Measurements from ENCODE around the gene PVRIG. TPM values are rescaled to one million over a fixed set of nuclear protein-coding genes. Genes with fewer than 3 reads are reported as not detected.
"Not testable (repeated sequence)": the region's sequence is repeated elsewhere in the genome, so short reads cannot be mapped to it uniquely, and the experiment has no call there.

PVRIG gene
- total RNA-seq, 1 donor from 2014 or later: not detected

GRCh38 chr7:100195222-100195621 lies 24.5 kb upstream of the PVRIG start:
- Mint-ChIP-seq H3K9me3 (no peaks in the 10 kb centered on the region), H3K27ac (ENCODE audit: unreplicated experiment) (no peak overlapping the region), H3K4me3 (no peak overlapping the region), H3K4me1 (peaks cover 12% of the 10 kb centered on the region), H3K27me3 (ENCODE audit: low read depth) (peaks cover 2% of the 10 kb centered on the region), H3K36me3 (ENCODE audit: low read depth) (no peaks in the 10 kb centered on the region)
- no peak for TF ChIP-seq CTCF (conservative IDR thresholded peaks at IDR 0.05)
- DNase-seq (ENCODE audit: low read depth, low spot score): no peak

- not testable (repeated sequence) for H3K27me3 Mint-ChIP-seq (ENCODE audit: low read depth); H3K27ac Mint-ChIP-seq (ENCODE audit: unreplicated experiment); DNase-seq (ENCODE audit: low read depth, low spot score); H3K36me3 Mint-ChIP-seq (ENCODE audit: low read depth); H3K4me3 Mint-ChIP-seq; H3K9me3 Mint-ChIP-seq
- H3K4me1 Mint-ChIP-seq: peaks cover 17% of the 10 kb centered on the region
These were observed 23.8 kb upstream of the PVRIG start for GRCh38 chr7:100195901-100196322.

DNA sequence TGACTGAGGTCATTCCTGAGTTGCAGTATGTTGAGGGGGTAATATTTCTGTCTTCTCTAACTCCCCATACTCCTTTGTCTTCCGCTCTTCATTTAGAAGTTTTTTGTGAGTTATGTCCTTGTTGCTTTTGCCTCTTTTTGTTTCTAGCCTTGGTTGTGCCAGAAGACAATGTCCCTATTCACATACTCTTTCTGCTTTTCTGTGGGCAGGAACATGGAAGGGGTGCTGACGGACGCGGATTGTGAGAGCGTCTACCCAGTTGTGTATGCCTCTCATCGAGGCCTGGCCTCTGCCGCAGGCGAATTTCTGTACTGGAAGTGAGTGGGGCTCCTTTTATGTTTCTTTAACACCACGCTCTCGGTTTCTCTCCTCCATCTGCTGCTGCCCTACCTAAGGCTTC lies 21.5 kb upstream of the PVRIG start:
- Mint-ChIP-seq H3K4me3 (no peak overlapping the region), H3K36me3 (ENCODE audit: low read depth) (no peaks in the 10 kb centered on the region), H3K9me3 (no peaks in the 10 kb centered on the region), H3K27ac (ENCODE audit: unreplicated experiment) (no peak overlapping the region), H3K27me3 (ENCODE audit: low read depth) (peaks cover 7% of the 10 kb centered on the region), H3K4me1 (peaks cover 23% of the 10 kb centered on the region)
- no peak for DNase-seq (ENCODE audit: low read depth, low spot score)
- TF ChIP-seq CTCF (conservative IDR thresholded peaks at IDR 0.05): no peak

DNA sequence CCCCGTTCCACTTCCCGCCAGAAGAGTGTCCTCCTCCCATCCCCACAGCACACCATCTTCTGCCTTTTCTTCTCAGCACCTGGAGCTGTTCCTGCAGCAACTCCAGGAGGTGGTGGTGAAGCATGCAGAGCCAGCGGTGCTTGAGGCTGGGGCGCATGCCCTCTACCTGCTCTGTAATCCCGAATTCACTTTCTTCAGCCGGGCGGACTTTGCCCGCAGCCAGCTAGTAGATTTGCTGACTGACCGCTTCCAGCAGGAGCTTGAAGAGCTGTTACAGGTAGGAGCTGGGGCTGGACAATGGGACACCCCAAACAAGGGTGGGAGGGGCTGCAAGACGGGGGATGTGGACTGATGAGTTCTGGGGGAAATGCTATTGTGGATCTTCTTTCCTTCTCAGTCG lies 19.1 kb upstream of the PVRIG start:
- Mint-ChIP-seq H3K36me3 (ENCODE audit: low read depth) (no peaks in the 10 kb centered on the region), H3K4me3 (no peak overlapping the region), H3K9me3 (no peaks in the 10 kb centered on the region), H3K27ac (ENCODE audit: unreplicated experiment) (no peak overlapping the region), H3K4me1 (peaks cover 23% of the 10 kb centered on the region), H3K27me3 (ENCODE audit: low read depth) (peaks cover 7% of the 10 kb centered on the region)
- DNase-seq (ENCODE audit: low read depth, low spot score): no peak
- TF ChIP-seq CTCF (conservative IDR thresholded peaks at IDR 0.05): no peak

- Mint-ChIP-seq H3K9me3 (no peaks in the 10 kb centered on the region), H3K4me1 (peaks cover 20% of the 10 kb centered on the region), H3K36me3 (ENCODE audit: low read depth) (no peaks in the 10 kb centered on the region), H3K27ac (ENCODE audit: unreplicated experiment) (no peak overlapping the region), H3K27me3 (ENCODE audit: low read depth) (peaks cover 7% of the 10 kb centered on the region), H3K4me3 (no peak overlapping the region)
- TF ChIP-seq CTCF (conservative IDR thresholded peaks at IDR 0.05): no peak
- no peak for DNase-seq (ENCODE audit: low read depth, low spot score)
These were observed 15.3 kb upstream of the PVRIG start for GRCh38 chr7:100204454-100204853.

DNA sequence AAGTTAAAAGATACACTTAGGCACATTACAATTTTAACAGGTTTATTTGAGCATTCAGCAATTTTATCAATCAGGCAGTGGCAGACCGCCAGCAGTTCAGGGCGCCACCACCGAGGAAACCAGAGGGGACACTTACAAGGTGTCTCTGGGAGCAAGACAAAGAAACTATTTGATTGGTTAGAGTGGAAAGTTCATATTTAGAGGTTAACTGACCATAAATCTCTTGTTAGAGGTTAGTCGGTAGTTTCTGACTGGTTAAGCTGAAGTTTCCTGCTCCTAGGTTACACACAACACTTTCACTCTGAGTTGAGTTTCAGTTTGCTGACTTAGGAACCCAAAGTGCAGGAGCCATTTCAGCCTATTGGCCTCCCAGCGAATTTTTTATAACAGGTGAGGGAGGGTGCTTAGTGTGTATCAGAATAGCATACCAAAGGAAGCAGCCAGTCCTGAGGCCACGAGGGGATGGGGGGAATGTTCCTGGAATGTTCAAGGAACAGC lies 10.8 kb upstream of the PVRIG start:
- no peak overlapping the region for H3K4me3 Mint-ChIP-seq
- no peaks in the 10 kb centered on the region for H3K9me3 Mint-ChIP-seq
- no peak overlapping the region for H3K27ac Mint-ChIP-seq (ENCODE audit: unreplicated experiment)
- H3K36me3 Mint-ChIP-seq (ENCODE audit: low read depth): no peaks in the 10 kb centered on the region
- H3K27me3 Mint-ChIP-seq (ENCODE audit: low read depth): no peaks in the 10 kb centered on the region
- H3K4me1 Mint-ChIP-seq: peaks cover 10% of the 10 kb centered on the region
- DNase-seq (ENCODE audit: low read depth, low spot score): no peak
- no peak for TF ChIP-seq CTCF (conservative IDR thresholded peaks at IDR 0.05)

All from neural crest cell (in vitro differentiated cells).